ENCODE data around the gene IRF8. TPM values are rescaled to one million over a fixed set of nuclear protein-coding genes. Genes with fewer than 3 reads are reported as not detected.

IRF8 gene
- total RNA-seq, 1 experiment from 2014 or later, result 0.28 TPM

GRCh38 chr16:85921026-85921425 is 22.1 kb downstream of the IRF8 start:
- H3K9me3 Mint-ChIP-seq, result no peaks in the 10 kb centered on the region
- H3K9ac ChIP-seq (ENCODE audit: extremely low read depth, insufficient read length, low read length), result no peak overlapping the region
- H3K23ac ChIP-seq (ENCODE audit: insufficient read length, low read depth, low read length), result no peak overlapping the region
- H3K4me3 Mint-ChIP-seq, result no peak overlapping the region
- H3K14ac ChIP-seq (ENCODE audit: insufficient read depth, low read length), result no peak overlapping the region; the same call in 1 of the 2 replicates
- H2AFZ ChIP-seq (ENCODE audit: low read length), result no peak overlapping the region
- no peak overlapping the region for H4K5ac ChIP-seq (ENCODE audit: insufficient read length, low read depth, low read length)
- H2BK20ac ChIP-seq (ENCODE audit: low read depth, low read length, poor library complexity, severe bottlenecking), result no peak overlapping the region
- H3K27me3 Mint-ChIP-seq (ENCODE audit: low read depth), result peaks cover 2% of the 10 kb centered on the region; the same call in 1 of the 2 replicates
- peaks cover 5% of the 10 kb centered on the region in 2 experiments; a peak in 3 of 4 replicates for H3K4me1 Mint-ChIP-seq
- no peak overlapping the region for H2BK12ac ChIP-seq (ENCODE audit: insufficient read length, low read depth, low read length)
- H3K56ac ChIP-seq (ENCODE audit: insufficient read length, low read depth, low read length), result no peak overlapping the region
- no peaks in the 10 kb centered on the region for H4K20me1 ChIP-seq (ENCODE audit: control insufficient read depth, insufficient read depth, insufficient read length)
- H3K18ac ChIP-seq (ENCODE audit: insufficient read length, low read depth, low read length), result no peak overlapping the region
- H3K9me3 ChIP-seq (ENCODE audit: control insufficient read depth, low read depth, low read length), result no peaks in the 10 kb centered on the region
- H4K91ac ChIP-seq (ENCODE audit: insufficient read length, low read depth, low read length), result no peak overlapping the region
- no peak for DNase-seq
- TF ChIP-seq CTCF (conservative IDR thresholded peaks at IDR 0.05), result no peak
- H2BK15ac ChIP-seq (ENCODE audit: low read depth, low read length), result no peak overlapping the region
- H3K36me3 Mint-ChIP-seq (ENCODE audit: insufficient read depth in 1 of 3, low read depth in 3 of 3), result no peaks in the 10 kb centered on the region
- H2BK120ac ChIP-seq (ENCODE audit: low read depth, low read length, poor library complexity, severe bottlenecking), result no peak overlapping the region
- no CpG with 5 or more reads among the region's 14 CpGs for WGBS (ENCODE audit: extremely low coverage, insufficient read length, low lambda C conversion rate)
- H3T11ph ChIP-seq (ENCODE audit: low read length), result no peak overlapping the region
- no peak overlapping the region for H3K27ac ChIP-seq (ENCODE audit: insufficient read length, low read depth, low read length)
- no peaks in the 10 kb centered on the region for H3K23me2 ChIP-seq (ENCODE audit: insufficient read length, low read depth, low read length, poor library complexity, severe bottlenecking)
- H2BK5ac ChIP-seq (ENCODE audit: insufficient read length, low read length), result no peak overlapping the region
- no peak overlapping the region for H4K8ac ChIP-seq (replicated peaks; ENCODE audit: insufficient read length, low read depth, low read length)
- H3K79me2 ChIP-seq (ENCODE audit: insufficient read depth, low read length), result no peaks in the 10 kb centered on the region
- no peaks in the 10 kb centered on the region for H3K4me1 ChIP-seq (ENCODE audit: insufficient read depth, low read length)
- no peak overlapping the region for H2AK5ac ChIP-seq (ENCODE audit: insufficient read length, low read length)
- H3K4me2 ChIP-seq (ENCODE audit: insufficient read depth, insufficient read length, low read length), result no peak overlapping the region
- H3K79me1 ChIP-seq (ENCODE audit: insufficient read depth, low read depth, low read length, poor library complexity, severe bottlenecking), result no peaks in the 10 kb centered on the region
- peak overlapping the region in 1 of 3 experiments; percentile 8; a peak in 1 of 7 replicates for H3K27ac Mint-ChIP-seq
- no peak overlapping the region for H3K4ac ChIP-seq (ENCODE audit: low read depth, low read length)
- no peaks in the 10 kb centered on the region for H3K27me3 ChIP-seq (ENCODE audit: insufficient read depth, low read length)

Data from H9 (cell line).